Measurements from ENCODE around the gene ATXN3. TPM values are rescaled to one million over a fixed set of nuclear protein-coding genes. Genes with fewer than 3 reads are reported as not detected.
A peak's percentile ranks its signal among the peaks of the same experiment; 100 is the strongest.

ATXN3 gene
- 17.3 TPM for polyA plus RNA-seq (2012; ENCODE audit: low read depth, missing spikeins)

DNA sequence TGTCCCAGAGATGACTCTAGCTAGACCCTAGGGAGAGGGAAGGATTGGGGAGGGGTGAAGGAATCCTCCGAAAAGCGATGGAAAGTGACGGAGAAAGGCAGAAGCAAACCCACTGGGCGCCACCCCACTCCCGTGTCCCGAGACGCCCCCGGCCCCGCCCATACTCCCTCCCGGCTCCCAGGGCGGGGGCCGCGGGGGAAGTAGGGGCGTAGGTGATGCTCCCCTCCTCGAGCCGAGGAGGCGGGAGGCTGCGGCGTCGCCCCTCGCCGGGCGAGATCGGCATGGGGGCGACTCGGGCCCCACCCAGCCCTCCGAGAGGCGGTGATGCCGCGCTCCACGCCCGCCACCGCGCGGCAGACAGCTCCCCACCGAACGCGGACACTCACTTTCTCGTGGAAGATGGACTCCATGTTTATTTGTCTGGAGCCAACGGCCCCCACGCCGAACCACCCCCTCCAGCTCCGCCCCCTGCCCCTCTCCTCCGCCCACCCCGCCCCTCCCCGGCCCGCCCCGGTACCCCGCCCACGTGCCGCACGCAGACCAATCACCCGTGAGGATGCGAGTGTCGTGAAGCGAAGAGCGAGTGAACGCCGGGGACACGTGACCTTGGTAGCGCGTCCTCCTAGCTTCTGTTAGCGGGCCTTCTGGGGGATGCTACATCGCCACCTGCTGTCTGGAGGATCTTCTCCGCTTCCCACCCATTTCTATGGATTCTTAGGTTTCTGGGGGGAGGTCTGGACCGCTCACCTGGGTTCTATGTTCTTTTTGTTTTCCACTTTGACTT lies at the start of gene ATXN3:
ATXN3 (minus strand) TSS at position 440 of the 784 bp plus-strand sequence; CDS start at position 410, 30 bp downstream.
- peak; percentile 51; the same call in 1 of the 2 replicates for TF ChIP-seq POLR2A (IDR thresholded peaks at IDR 0.05; ENCODE audit: low read depth, low read length)
- TF ChIP-seq TAF1 (IDR thresholded peaks at IDR 0.05; ENCODE audit: low read depth, low read length): no peak
- no peak for TF ChIP-seq PAX5 (IDR thresholded peaks at IDR 0.05; ENCODE audit: insufficient read depth, low read length, severe bottlenecking)
- TF ChIP-seq POLR2AphosphoS5 (IDR thresholded peaks at IDR 0.05; ENCODE audit: low read depth, low read length): no peak
- DNase-seq (ENCODE audit: insufficient read length, low spot score) (peak; percentile 90), FAIRE-seq (peak; percentile 98)

DNA sequence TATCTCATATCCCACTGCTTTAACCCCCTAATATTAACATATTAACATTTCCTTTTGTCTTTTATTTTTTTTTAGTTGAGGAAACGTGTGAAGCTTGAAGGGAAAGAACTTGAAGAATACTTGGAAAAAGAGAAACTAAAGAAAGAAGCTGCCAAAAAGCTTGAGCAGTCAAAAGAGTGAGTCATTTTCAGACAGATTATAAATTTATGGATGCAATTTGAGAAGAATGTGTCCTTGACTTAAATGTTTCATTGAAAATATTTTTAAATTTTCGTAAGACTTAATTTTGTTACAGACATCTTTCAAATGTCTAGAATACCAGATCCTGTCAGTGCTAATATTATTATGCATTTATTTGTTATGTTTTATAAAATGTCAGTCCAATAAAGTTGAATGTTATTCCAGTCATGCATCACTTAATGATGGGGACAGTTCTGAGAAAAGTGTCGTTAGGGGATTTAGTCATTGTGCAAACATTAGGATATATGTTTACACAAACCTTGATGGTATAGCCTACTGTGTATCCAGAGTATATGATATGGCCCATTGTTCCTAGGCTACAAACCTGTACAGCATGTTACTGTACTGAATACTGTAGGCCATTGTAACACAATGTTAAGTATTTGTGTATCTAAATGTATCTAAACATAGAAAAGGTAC lies 48.0 kb upstream of the ATXN3 start:
- TF ChIP-seq POLR2A (IDR thresholded peaks at IDR 0.05; ENCODE audit: low read depth, low read length): no peak
- no peak for TF ChIP-seq POLR2AphosphoS5 (IDR thresholded peaks at IDR 0.05; ENCODE audit: low read depth, low read length)
- TF ChIP-seq PAX5 (IDR thresholded peaks at IDR 0.05; ENCODE audit: insufficient read depth, low read length, severe bottlenecking): no peak
- TF ChIP-seq SPI1 (IDR thresholded peaks at IDR 0.05; ENCODE audit: low read depth, low read length): no peak
- TF ChIP-seq TAF1 (IDR thresholded peaks at IDR 0.05; ENCODE audit: low read depth, low read length): no peak
- no peak for TF ChIP-seq POU2F2 (IDR thresholded peaks at IDR 0.05; ENCODE audit: low read depth, low read length)
- DNase-seq (ENCODE audit: insufficient read length, low spot score): no peak
- peak; percentile 33 for FAIRE-seq

DNA sequence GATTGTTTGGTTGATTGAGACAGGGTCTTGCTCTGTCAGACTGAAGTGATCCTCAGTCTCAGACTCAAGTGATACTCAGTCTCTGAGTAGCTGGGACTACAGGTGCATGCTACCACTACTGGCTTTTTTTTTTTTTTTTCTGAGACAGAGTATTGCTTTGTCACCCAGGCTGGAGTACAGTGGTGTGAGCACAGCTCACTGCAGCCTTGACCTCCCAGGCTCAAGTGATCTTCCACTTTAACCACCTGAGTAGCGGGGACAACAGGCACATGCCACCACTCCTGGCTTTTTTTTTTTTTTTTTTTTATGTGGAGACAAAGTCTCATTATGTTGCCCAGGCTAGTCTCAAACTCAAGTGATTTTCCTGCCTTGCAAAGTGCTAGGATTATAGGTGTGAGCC lies 47.2 kb upstream of the ATXN3 start:
- DNase-seq (ENCODE audit: insufficient read length, low spot score): no peak
- no peak for FAIRE-seq
- no peak for TF ChIP-seq POLR2A (IDR thresholded peaks at IDR 0.05; ENCODE audit: low read depth, low read length)
- no peak for TF ChIP-seq POU2F2 (IDR thresholded peaks at IDR 0.05; ENCODE audit: low read depth, low read length)
- no peak for TF ChIP-seq POLR2AphosphoS5 (IDR thresholded peaks at IDR 0.05; ENCODE audit: low read depth, low read length)
- no peak for TF ChIP-seq SPI1 (IDR thresholded peaks at IDR 0.05; ENCODE audit: low read depth, low read length)
- no peak for TF ChIP-seq PAX5 (IDR thresholded peaks at IDR 0.05; ENCODE audit: insufficient read depth, low read length, severe bottlenecking)
- TF ChIP-seq TAF1 (IDR thresholded peaks at IDR 0.05; ENCODE audit: low read depth, low read length): no peak

DNA sequence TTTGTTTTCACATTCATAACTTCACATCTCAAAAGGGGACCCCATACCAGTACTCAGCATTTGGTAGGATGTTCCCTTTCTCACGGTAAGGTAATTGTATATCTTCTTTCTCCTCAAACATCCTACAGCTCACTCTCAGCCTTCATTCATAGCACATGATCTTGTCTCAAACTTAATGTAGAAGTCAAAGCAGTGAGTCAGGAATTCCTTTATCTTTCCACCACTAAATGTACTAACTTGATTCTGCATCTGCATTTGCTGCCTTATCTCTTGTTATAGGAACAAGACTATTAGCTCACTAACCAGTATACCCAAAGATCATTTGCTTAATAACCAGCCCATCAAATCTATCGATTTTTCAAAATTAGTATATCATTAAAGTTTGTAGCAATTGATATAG lies 38.3 kb upstream of the ATXN3 start:
- FAIRE-seq (peak; percentile 31), DNase-seq (ENCODE audit: insufficient read length, low spot score) (no peak)
- TF ChIP-seq POLR2A (IDR thresholded peaks at IDR 0.05; ENCODE audit: low read depth, low read length): no peak
- no peak for TF ChIP-seq SPI1 (IDR thresholded peaks at IDR 0.05; ENCODE audit: low read depth, low read length)
- no peak for TF ChIP-seq TAF1 (IDR thresholded peaks at IDR 0.05; ENCODE audit: low read depth, low read length)
- TF ChIP-seq POLR2AphosphoS5 (IDR thresholded peaks at IDR 0.05; ENCODE audit: low read depth, low read length): no peak
- TF ChIP-seq POU2F2 (IDR thresholded peaks at IDR 0.05; ENCODE audit: low read depth, low read length): no peak
- no peak for TF ChIP-seq PAX5 (IDR thresholded peaks at IDR 0.05; ENCODE audit: insufficient read depth, low read length, severe bottlenecking)

DNA sequence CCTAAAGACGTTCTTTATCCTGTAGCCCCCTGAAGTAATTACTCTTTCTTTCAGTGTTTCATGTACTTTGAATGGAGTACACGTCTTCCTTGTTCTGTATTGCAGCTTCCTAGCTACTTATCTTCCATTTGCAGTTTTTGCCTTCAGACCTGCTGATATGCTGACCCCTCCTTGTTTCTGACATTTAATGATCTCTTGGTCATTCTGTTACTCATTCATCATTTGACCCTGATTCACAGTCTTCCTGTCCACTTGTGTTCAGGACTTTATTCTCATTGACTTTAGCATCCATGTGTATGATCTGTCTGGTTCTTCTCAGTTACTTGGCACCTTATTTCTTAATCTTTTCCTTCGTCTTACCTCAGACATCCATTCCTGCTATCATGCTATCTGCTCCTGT lies 37.6 kb upstream of the ATXN3 start:
- no peak for DNase-seq (ENCODE audit: insufficient read length, low spot score)
- FAIRE-seq: no peak
- no peak for TF ChIP-seq PAX5 (IDR thresholded peaks at IDR 0.05; ENCODE audit: insufficient read depth, low read length, severe bottlenecking)
- no peak for TF ChIP-seq POU2F2 (IDR thresholded peaks at IDR 0.05; ENCODE audit: low read depth, low read length)
- TF ChIP-seq TAF1 (IDR thresholded peaks at IDR 0.05; ENCODE audit: low read depth, low read length): no peak
- no peak for TF ChIP-seq SPI1 (IDR thresholded peaks at IDR 0.05; ENCODE audit: low read depth, low read length)
- TF ChIP-seq POLR2A (IDR thresholded peaks at IDR 0.05; ENCODE audit: low read depth, low read length): no peak
- no peak for TF ChIP-seq POLR2AphosphoS5 (IDR thresholded peaks at IDR 0.05; ENCODE audit: low read depth, low read length)

- FAIRE-seq: no peak
- DNase-seq (ENCODE audit: insufficient read length, low spot score): no peak
- TF ChIP-seq POLR2AphosphoS5 (IDR thresholded peaks at IDR 0.05; ENCODE audit: low read depth, low read length) (no peak), PAX5 (IDR thresholded peaks at IDR 0.05; ENCODE audit: insufficient read depth, low read length, severe bottlenecking) (no peak), POLR2A (IDR thresholded peaks at IDR 0.05; ENCODE audit: low read depth, low read length) (no peak), TAF1 (IDR thresholded peaks at IDR 0.05; ENCODE audit: low read depth, low read length) (no peak), POU2F2 (IDR thresholded peaks at IDR 0.05; ENCODE audit: low read depth, low read length) (no peak), SPI1 (IDR thresholded peaks at IDR 0.05; ENCODE audit: low read depth, low read length) (no peak)
Measured at GRCh38 chr14:92143309-92143708, 36.9 kb upstream of the ATXN3 start.

- TF ChIP-seq PAX5 (IDR thresholded peaks at IDR 0.05; ENCODE audit: insufficient read depth, low read length, severe bottlenecking) (no peak), SPI1 (IDR thresholded peaks at IDR 0.05; ENCODE audit: low read depth, low read length) (no peak), POLR2A (IDR thresholded peaks at IDR 0.05; ENCODE audit: low read depth, low read length) (no peak), POU2F2 (IDR thresholded peaks at IDR 0.05; ENCODE audit: low read depth, low read length) (no peak)
- FAIRE-seq: no peak
Measured at GRCh38 chr14:92135269-92135668, 28.9 kb upstream of the ATXN3 start.

GRCh38 chr14:92134456-92134855 lies 28.1 kb upstream of the ATXN3 start:
- TF ChIP-seq SPI1 (IDR thresholded peaks at IDR 0.05; ENCODE audit: low read depth, low read length): no peak
- no peak for TF ChIP-seq POLR2AphosphoS5 (IDR thresholded peaks at IDR 0.05; ENCODE audit: low read depth, low read length)
- TF ChIP-seq POU2F2 (IDR thresholded peaks at IDR 0.05; ENCODE audit: low read depth, low read length): no peak
- no peak for FAIRE-seq
- DNase-seq (ENCODE audit: insufficient read length, low spot score): no peak

More at GRCh38 chr14:92135269-92135668, 28.9 kb upstream of the ATXN3 start:
- no peak for DNase-seq (ENCODE audit: insufficient read length, low spot score)

DNA sequence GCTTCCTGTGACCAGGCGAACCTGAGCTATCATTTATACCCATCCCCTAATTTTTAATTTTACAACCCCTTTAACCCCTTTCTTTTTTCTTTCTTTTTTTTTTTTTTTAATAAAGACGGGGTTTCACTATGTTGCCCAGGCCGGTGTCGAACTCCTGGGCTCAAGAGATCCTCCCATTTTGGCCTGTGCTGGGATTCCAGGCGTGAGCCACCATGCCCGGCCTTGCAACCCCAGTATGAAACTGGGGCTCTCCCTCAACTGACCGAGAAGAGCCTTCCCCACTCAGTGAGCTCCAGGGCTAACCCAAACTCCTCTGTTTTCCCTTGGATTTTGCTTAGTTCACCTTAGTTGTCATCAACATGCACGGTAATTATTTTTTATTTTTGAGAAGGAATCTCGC lies 16.4 kb upstream of the ATXN3 start:
- no peak for DNase-seq (ENCODE audit: insufficient read length, low spot score)
- TF ChIP-seq POU2F2 (IDR thresholded peaks at IDR 0.05; ENCODE audit: low read depth, low read length) (no peak), PAX5 (IDR thresholded peaks at IDR 0.05; ENCODE audit: insufficient read depth, low read length, severe bottlenecking) (no peak), POLR2A (IDR thresholded peaks at IDR 0.05; ENCODE audit: low read depth, low read length) (no peak), SPI1 (IDR thresholded peaks at IDR 0.05; ENCODE audit: low read depth, low read length) (no peak), TAF1 (IDR thresholded peaks at IDR 0.05; ENCODE audit: low read depth, low read length) (no peak), POLR2AphosphoS5 (IDR thresholded peaks at IDR 0.05; ENCODE audit: low read depth, low read length) (no peak)
- no peak for FAIRE-seq
